ENCODE data around the gene CABP1. TPM values are rescaled to one million over a fixed set of nuclear protein-coding genes. Genes with fewer than 3 reads are reported as not detected.

CABP1 gene
- total and polyA plus RNA-seq, 11 donors = 2.4 to 9.9 (median 3.8) TPM

GRCh38 chr12:120658286-120659150 lies 18.1 kb downstream of the CABP1 start:
- no peak for ATAC-seq
- H3K27ac ChIP-seq = peak overlapping the region in 1 of 12 donors; percentile 5
- no peaks in the 10 kb centered on the region for H3K27me3 ChIP-seq
- H3K36me3 ChIP-seq = peaks cover 0 to 18% (median 0%) of the 10 kb centered on the region in 9 donors
- TF ChIP-seq POLR2A (IDR thresholded peaks at IDR 0.05) (no peak), CTCF (IDR thresholded peaks at IDR 0.05) (no peak)
- no peak for DNase-seq
- peaks cover 0 to 31% (median 19%) of the 10 kb centered on the region in 12 donors for H3K4me1 ChIP-seq
- WGBS, 4 donors = 86 to 90% (median 90%) methylated on average over 21 to 22 of the region's 22 CpGs
- no peaks in the 10 kb centered on the region for H3K9me3 ChIP-seq
- H3K4me3 ChIP-seq = no peak overlapping the region
- intact Hi-C loops (cut with DNase I) = no loop called here

- Histone ChIP-seq H3K4me3 (no peak overlapping the region), H3K9me3 (no peaks in the 10 kb centered on the region), H3K4me1 (peaks cover 0 to 25% (median 12%) of the 10 kb centered on the region in 12 donors), H3K27ac (peak overlapping the region in 1 of 12 donors; percentile 5), H3K27me3 (no peaks in the 10 kb centered on the region), H3K36me3 (peaks cover 0 to 20% (median 0%) of the 10 kb centered on the region in 9 donors)
- intact Hi-C loops (cut with DNase I) = no loop called here
- no peak for TF ChIP-seq CTCF (IDR thresholded peaks at IDR 0.05)
- TF ChIP-seq POLR2A (IDR thresholded peaks at IDR 0.05) = no peak
- ATAC-seq (no peak), DNase-seq (no peak)
- 52 to 56% (median 55%) methylated on average over 8 of the region's 8 CpGs for WGBS, 4 donors
Measured at GRCh38 chr12:120659151-120659525, 18.7 kb downstream of the CABP1 start.

- no peaks in the 10 kb centered on the region for H3K9me3 ChIP-seq
- WGBS, 4 donors = 68 to 97% (median 75%) methylated on average over 2 of the region's 2 CpGs
- intact Hi-C loops (cut with DNase I) = no loop called here
- H3K36me3 ChIP-seq = peaks cover 0 to 20% (median 0%) of the 10 kb centered on the region in 9 donors
- ATAC-seq (no peak), DNase-seq (no peak)
- no peak overlapping the region for H3K4me3 ChIP-seq
- H3K27ac ChIP-seq = no peak overlapping the region
- H3K4me1 ChIP-seq = peaks cover 0 to 12% (median 0%) of the 10 kb centered on the region in 12 donors
- H3K27me3 ChIP-seq = no peaks in the 10 kb centered on the region
- TF ChIP-seq POLR2A (IDR thresholded peaks at IDR 0.05) (no peak), CTCF (IDR thresholded peaks at IDR 0.05) (no peak)
Measured at GRCh38 chr12:120661432-120661831, 21.0 kb downstream of the CABP1 start.

- ATAC-seq = no peak
- TF ChIP-seq POLR2A (IDR thresholded peaks at IDR 0.05) (no peak), CTCF (IDR thresholded peaks at IDR 0.05) (no peak)
Measured at GRCh38 chr12:120662879-120663278, 22.5 kb downstream of the CABP1 start.

More at GRCh38 chr12:120662879-120663278, 22.5 kb downstream of the CABP1 start:
- H3K27me3 ChIP-seq = no peaks in the 10 kb centered on the region
- no peak overlapping the region for H3K27ac ChIP-seq
- H3K36me3 ChIP-seq = peaks cover 0 to 20% (median 0%) of the 10 kb centered on the region in 9 donors
- peaks cover 0 to 12% (median 0%) of the 10 kb centered on the region in 12 donors for H3K4me1 ChIP-seq
- intact Hi-C loops (cut with DNase I) = no loop called here
- 83 to 97% (median 88%) methylated on average over 3 of the region's 3 CpGs for WGBS, 4 donors
- H3K9me3 ChIP-seq = no peaks in the 10 kb centered on the region
- H3K4me3 ChIP-seq = no peak overlapping the region
- DNase-seq = no peak
